WTC11 (cell line): ENCODE data around the gene HOXC11. TPM values are rescaled to one million over a fixed set of nuclear protein-coding genes. Genes with fewer than 3 reads are reported as not detected.

Experiments used
- ATAC-seq: fragments of 200-7000 bp; cut with Tn5 transposase; 2 replicates; pipeline ENCODE4 v1.10.0; 2021; ENCODE audit warnings: mild to moderate bottlenecking, moderate library complexity
- CTCF ChIA-PET: fragments of 300-600 bp; sonication (Branson Sonifier 250); formaldehyde crosslinking; loops from one replicate; lab custom pipeline; 2021; ENCODE audit warnings: antibody characterized with exemption; lab: Charles Lee
- POLR2A ChIA-PET: fragments of 350-600 bp; sonication (Branson Sonifier 250); formaldehyde crosslinking; loops from one replicate; lab custom pipeline; 2021; ENCODE audit warnings: antibody characterized with exemption; lab: Charles Lee
- DNase-seq: peaks from one replicate; pipeline ENCODE4 v3.0.0; 2021; ENCODE audit warnings: low spot score
- H3K27ac Mint-ChIP-seq: 2 replicates; pipeline ENCODE4 v1.8.0; 2021; ENCODE audit warnings: mixed read lengths
- H3K27me3 Mint-ChIP-seq: 2 replicates; pipeline ENCODE4 v1.8.0; 2021; ENCODE audit warnings: low read depth, mild to moderate bottlenecking, moderate library complexity, mixed read lengths
- H3K36me3 Mint-ChIP-seq: 2 replicates; pipeline ENCODE4 v1.8.0; 2021; ENCODE audit warnings: mixed read lengths
- H3K4me1 Mint-ChIP-seq: 2 replicates; pipeline ENCODE4 v1.8.0; 2022; ENCODE audit warnings: mixed read lengths
- H3K4me3 Mint-ChIP-seq: 2 replicates; pipeline ENCODE4 v1.8.0; 2021; ENCODE audit warnings: mild to moderate bottlenecking, moderate library complexity, mixed read lengths
- H3K9me3 Mint-ChIP-seq: 2 replicates; pipeline ENCODE4 v1.8.0; 2021; ENCODE audit warnings: mixed read lengths
- CDX4 ChIP-seq: fragments of 250-450 bp; sonication (Bioruptor Pico); IDR thresholded peaks from 2 replicates; pipeline ENCODE4 v1.9.0; 2021; ENCODE audit warnings: moderate library complexity, mild to moderate bottlenecking, inconsistent platforms, borderline replicate concordance
- E2F1 ChIP-seq: sonication (generic); formaldehyde crosslinking; IDR thresholded peaks from 2 replicates; pipeline ENCODE4 v1.8.0; 2022; ENCODE audit warnings: mild to moderate bottlenecking, missing genetic modification reagents
- ESRRA ChIP-seq: sonication (generic); formaldehyde crosslinking; IDR thresholded peaks from 2 replicates; pipeline ENCODE4 v1.8.1; 2022; ENCODE audit warnings: mild to moderate bottlenecking, missing genetic modification reagents, borderline replicate concordance
- ETV6 ChIP-seq: sonication (generic); formaldehyde crosslinking; IDR thresholded peaks from 2 replicates; pipeline ENCODE4 v1.8.1; 2022; ENCODE audit warnings: mild to moderate bottlenecking, missing genetic modification reagents
- GTF2I ChIP-seq: fragments of 250-450 bp; sonication (Bioruptor Pico); conservative IDR thresholded peaks from 2 replicates; pipeline ENCODE4 v1.4.0; 2021; ENCODE audit warnings: mild to moderate bottlenecking
- HMGA2 ChIP-seq: fragments of 250-450 bp; sonication (Bioruptor Pico); IDR thresholded peaks from 2 replicates; pipeline ENCODE4 v1.4.0; 2021; ENCODE audit warnings: mild to moderate bottlenecking, moderate library complexity
- IRF1 ChIP-seq: sonication (generic); formaldehyde crosslinking; IDR thresholded peaks from 2 replicates; pipeline ENCODE4 v1.8.0; 2023; ENCODE audit warnings: missing genetic modification reagents
- IRF2 ChIP-seq: sonication (generic); formaldehyde crosslinking; IDR thresholded peaks from 2 replicates; pipeline ENCODE4 v1.8.0; 2022; ENCODE audit warnings: low read depth, missing genetic modification reagents, borderline replicate concordance
- JAZF1 ChIP-seq: fragments of 250-450 bp; sonication (Bioruptor Pico); IDR thresholded peaks from 2 replicates; pipeline ENCODE4 v1.9.0; 2021; ENCODE audit warnings: moderate library complexity, mild to moderate bottlenecking, inconsistent platforms
- KAT7 ChIP-seq: sonication (generic); formaldehyde crosslinking; IDR thresholded peaks from 2 replicates; pipeline ENCODE4 v1.8.1; 2023; ENCODE audit warnings: missing genetic modification reagents, mild to moderate bottlenecking, borderline replicate concordance
- MAX ChIP-seq: sonication (generic); formaldehyde crosslinking; IDR thresholded peaks from 2 replicates; pipeline ENCODE4 v1.8.0; 2022; ENCODE audit warnings: mild to moderate bottlenecking, missing genetic modification reagents
- NFE2L1 ChIP-seq: sonication (generic); formaldehyde crosslinking; IDR thresholded peaks from 2 replicates; pipeline ENCODE4 v1.8.1; 2023; ENCODE audit warnings: missing genetic modification reagents
- NFYB ChIP-seq: sonication (generic); formaldehyde crosslinking; conservative IDR thresholded peaks from 2 replicates; pipeline ENCODE4 v1.8.0; 2022; ENCODE audit warnings: low read depth, missing genetic modification reagents
- NR1H2 ChIP-seq: sonication (generic); formaldehyde crosslinking; IDR thresholded peaks from 2 replicates; pipeline ENCODE4 v1.9.0; 2021; ENCODE audit warnings: mild to moderate bottlenecking, moderate library complexity, missing genetic modification reagents
- OVOL2 ChIP-seq: fragments of 250-450 bp; sonication (Bioruptor Pico); IDR thresholded peaks from 2 replicates; pipeline ENCODE4 v1.9.0; 2021; ENCODE audit warnings: mild to moderate bottlenecking, borderline replicate concordance
- PRDM15 ChIP-seq: sonication (generic); formaldehyde crosslinking; IDR thresholded peaks from 2 replicates; pipeline ENCODE4 v1.8.0; 2022; ENCODE audit warnings: missing genetic modification reagents
- PRRX2 ChIP-seq: fragments of 250-450 bp; sonication (Bioruptor Pico); IDR thresholded peaks from 2 replicates; pipeline ENCODE4 v1.8.0; 2021; ENCODE audit warnings: mild to moderate bottlenecking
- RORB ChIP-seq: fragments of 250-450 bp; sonication (Bioruptor Pico); IDR thresholded peaks from 2 replicates; pipeline ENCODE4 v1.9.0; 2021; ENCODE audit warnings: mild to moderate bottlenecking
- SMAD3 ChIP-seq: sonication (generic); formaldehyde crosslinking; IDR thresholded peaks from 2 replicates; pipeline ENCODE4 v1.8.0; 2022; ENCODE audit warnings: missing genetic modification reagents, mild to moderate bottlenecking, borderline replicate concordance
- ZMAT4 ChIP-seq: fragments of 250-450 bp; sonication (Bioruptor Pico); IDR thresholded peaks from 2 replicates; pipeline ENCODE4 v1.9.0; 2021; ENCODE audit warnings: mild to moderate bottlenecking
- ZNF121 ChIP-seq: sonication (generic); formaldehyde crosslinking; IDR thresholded peaks from 2 replicates; pipeline ENCODE4 v1.8.0; 2023; ENCODE audit warnings: missing genetic modification reagents
- ZNF138 ChIP-seq: sonication (generic); formaldehyde crosslinking; conservative IDR thresholded peaks from 2 replicates; pipeline ENCODE4 v1.8.1; 2022; ENCODE audit warnings: mild to moderate bottlenecking, moderate library complexity, missing genetic modification reagents
- ZNF232 ChIP-seq: sonication (generic); formaldehyde crosslinking; IDR thresholded peaks from 2 replicates; pipeline ENCODE4 v1.8.0; 2022; ENCODE audit warnings: mild to moderate bottlenecking, missing genetic modification reagents
- ZNF425 ChIP-seq: fragments of 250-450 bp; sonication (Bioruptor Pico); conservative IDR thresholded peaks from 2 replicates; pipeline ENCODE4 v1.9.0; 2021; ENCODE audit warnings: mild to moderate bottlenecking
- total RNA-seq: library from RNA; stranded (reverse); gene quantifications from 3 replicates; pipeline ENCODE4 v1.2.3, GENCODE V29; 2021

The HOXC11 gene
- total RNA-seq, 1 experiment from 2014 or later: not detected

- no peaks in the 10 kb centered on the region for H3K9me3 Mint-ChIP-seq
- no peak overlapping the region for H3K27ac Mint-ChIP-seq
- H3K36me3 Mint-ChIP-seq: no peaks in the 10 kb centered on the region
- DNase-seq: no peak
- no peak overlapping the region for H3K4me3 Mint-ChIP-seq
- CTCF ChIA-PET: interaction anchor here (0.9 to 1.3 kb wide), 5 partner anchors 8 to 224 kb away, joined by 3 to 11 read pairs (median 4); partner anchors contain the start of gene HOXC10
- ATAC-seq: no peak
- peaks cover 23% of the 10 kb centered on the region for H3K4me1 Mint-ChIP-seq
- POLR2A ChIA-PET: no interaction called here
- H3K27me3 Mint-ChIP-seq: peaks cover 100% of the 10 kb centered on the region
- TF ChIP-seq ESRRA (no peak), NR1H2 (no peak), JAZF1 (no peak), ZNF232 (CRISPR knock-in tag) (no peak), PRRX2 (CRISPR knock-in tag) (no peak), ZNF121 (CRISPR knock-in tag) (no peak)
- TF ChIP-seq, all 79 proteins: peak for 0
Measured at GRCh38 chr12:53976823-53977595, 4.1 kb downstream of the HOXC11 start.

- H3K27ac Mint-ChIP-seq: no peak overlapping the region
- DNase-seq (no peak), ATAC-seq (no peak)
- no peaks in the 10 kb centered on the region for H3K36me3 Mint-ChIP-seq
- H3K9me3 Mint-ChIP-seq: no peaks in the 10 kb centered on the region
- H3K4me1 Mint-ChIP-seq: peaks cover 25% of the 10 kb centered on the region
- ChIA-PET CTCF (no interaction called here), POLR2A (no interaction called here)
- peaks cover 100% of the 10 kb centered on the region for H3K27me3 Mint-ChIP-seq
- no peak overlapping the region for H3K4me3 Mint-ChIP-seq
- TF ChIP-seq IRF2 (CRISPR knock-in tag) (no peak), CDX4 (no peak), SMAD3 (CRISPR knock-in tag) (no peak), GTF2I (CRISPR knock-in tag) (no peak), MAX (CRISPR knock-in tag) (no peak), E2F1 (no peak), OVOL2 (CRISPR knock-in tag) (no peak), ETV6 (CRISPR knock-in tag) (no peak), IRF1 (no peak), NFE2L1 (CRISPR knock-in tag) (no peak), RORB (CRISPR knock-in tag) (no peak), HMGA2 (CRISPR knock-in tag) (no peak), ZMAT4 (CRISPR knock-in tag) (no peak), PRDM15 (no peak), ZNF138 (CRISPR knock-in tag) (no peak), ZNF425 (CRISPR knock-in tag) (no peak), KAT7 (CRISPR knock-in tag) (no peak), NFYB (CRISPR knock-in tag) (no peak)
Measured at GRCh38 chr12:53977596-53978445, 4.9 kb downstream of the HOXC11 start.
